ENCODE results near the gene ISLR. TPM values are rescaled to one million over a fixed set of nuclear protein-coding genes. Genes with fewer than 3 reads are reported as not detected.

Gene ISLR
- total and polyA plus RNA-seq, 12 donors, result 8.8 to 19.7 (median 13.2) TPM

GRCh38 chr15:74193299-74193718 is 19.8 kb downstream of the ISLR start:
- Histone ChIP-seq H3K4me3 (no peak overlapping the region), H3K36me3 (no peaks in the 10 kb centered on the region), H3K9me3 (no peaks in the 10 kb centered on the region), H3K27me3 (no peaks in the 10 kb centered on the region), H3K4me1 (peaks cover 0 to 19% (median 14%) of the 10 kb centered on the region in 9 donors), H3K27ac (no peak overlapping the region)
- intact Hi-C loops (cut with DNase I), result no loop called here
- no peak for TF ChIP-seq CTCF (IDR thresholded peaks at IDR 0.05)
- 83 to 86% methylated on average over 4 of the region's 4 CpGs for WGBS, 2 donors
- DNase-seq (no peak), ATAC-seq (no peak)

- no peaks in the 10 kb centered on the region for H3K36me3 ChIP-seq
- H3K4me3 ChIP-seq, result no peak overlapping the region
- intact Hi-C loops (cut with DNase I), result no loop called here
- TF ChIP-seq CTCF (IDR thresholded peaks at IDR 0.05), result no peak
- H3K27me3 ChIP-seq, result no peaks in the 10 kb centered on the region
- H3K27ac ChIP-seq, result no peak overlapping the region
- no peaks in the 10 kb centered on the region for H3K9me3 ChIP-seq
- DNase-seq, result no peak
- peaks cover 0 to 19% (median 14%) of the 10 kb centered on the region in 9 donors for H3K4me1 ChIP-seq
- no peak for ATAC-seq
- WGBS, 2 donors, result 69 to 85% methylated on average over 6 of the region's 6 CpGs
Measured at GRCh38 chr15:74193905-74194304, 20.4 kb downstream of the ISLR start.

GRCh38 chr15:74194572-74195559 is 21.4 kb downstream of the ISLR start:
- no peaks in the 10 kb centered on the region for H3K27me3 ChIP-seq
- intact Hi-C loops (cut with DNase I), result no loop called here
- H3K36me3 ChIP-seq, result no peaks in the 10 kb centered on the region
- no peaks in the 10 kb centered on the region for H3K9me3 ChIP-seq
- ATAC-seq (no peak), DNase-seq (no peak)
- no peak overlapping the region for H3K27ac ChIP-seq
- 95 to 96% methylated on average over 13 of the region's 13 CpGs for WGBS, 2 donors
- peaks cover 0 to 21% (median 14%) of the 10 kb centered on the region in 9 donors for H3K4me1 ChIP-seq
- no peak for TF ChIP-seq CTCF (IDR thresholded peaks at IDR 0.05)
- no peak overlapping the region for H3K4me3 ChIP-seq

- H3K9me3 ChIP-seq, result no peaks in the 10 kb centered on the region
- 13 to 18% methylated on average over 7 of the region's 7 CpGs for WGBS, 2 donors
- no peaks in the 10 kb centered on the region for H3K27me3 ChIP-seq
- peak; percentile 25 to 47 for DNase-seq
- H3K4me1 ChIP-seq, result peaks cover 0 to 34% (median 26%) of the 10 kb centered on the region in 9 donors
- no peak overlapping the region for H3K27ac ChIP-seq
- intact Hi-C loops (cut with DNase I), result no loop called here
- no peak for TF ChIP-seq CTCF (IDR thresholded peaks at IDR 0.05)
- no peaks in the 10 kb centered on the region for H3K36me3 ChIP-seq
- ATAC-seq, result peak in 5 of 8 donors; percentile 11 to 60 (median 38)
- H3K4me3 ChIP-seq, result no peak overlapping the region
Measured at GRCh38 chr15:74196175-74196574, 22.7 kb downstream of the ISLR start.

Data from heart right ventricle (tissue), 16 donors.